ENCODE measurements around the gene CLDN1.

GRCh38 chr3:190362258-190362657, 40.0 kb upstream of the CLDN1 start:
- TF ChIP-seq CTCF (IDR thresholded peaks at IDR 0.05): no peak
- TF ChIP-seq POLR2A (IDR thresholded peaks at IDR 0.05): no peak

Measured in right lobe of liver (tissue), 4 donors.